Upper lobe of right lung (tissue), 1 donor: Measurements from ENCODE around the gene KIAA1217. TPM values are rescaled to one million over a fixed set of nuclear protein-coding genes. Genes with fewer than 3 reads are reported as not detected.

Experiments used
- ATAC-seq: fragments of 200-7000 bp; cut with Tn5 transposase; one replicate; pipeline ENCODE4 v1.9.1; 2020; ENCODE audit warnings: mild to moderate bottlenecking, moderate library complexity
- DNase-seq: peaks from one replicate; pipeline ENCODE4 v3.0.0-alpha.2; 2020
- H3K27ac ChIP-seq: fragments of 200-600 bp; one replicate; pipeline ENCODE4 v1.8.0; 2022
- H3K27me3 ChIP-seq: fragments of 200-600 bp; one replicate; pipeline ENCODE4 v1.8.0; 2022; ENCODE audit warnings: mild to moderate bottlenecking
- H3K36me3 ChIP-seq: fragments of 200-600 bp; one replicate; pipeline ENCODE4 v1.8.0; 2022
- H3K4me1 ChIP-seq: fragments of 200-600 bp; one replicate; pipeline ENCODE4 v1.8.0; 2022
- H3K4me3 ChIP-seq: fragments of 200-600 bp; one replicate; pipeline ENCODE4 v1.8.0; 2022; ENCODE audit warnings: mild to moderate bottlenecking
- H3K9me3 ChIP-seq: fragments of 200-600 bp; one replicate; pipeline ENCODE4 v1.8.0; 2022
- CTCF ChIP-seq: fragments of 200-600 bp; IDR thresholded peaks from one replicate; pipeline ENCODE4 v1.8.0; 2022; ENCODE audit warnings: antibody characterized with exemption
- intact Hi-C: fragments of 100-400 bp; cut with DNase I; formaldehyde crosslinking; loops from one replicate; pipeline ENCODE4 v1.11.0; 2022
- total RNA-seq: library from RNA; stranded (reverse); fragmentation: NEBNext Ultra II Directional; extraction: Animal tissue kit (Norgen Biotek cat#: 25700); gene quantifications from one replicate; pipeline ENCODE4 v1.2.1, GENCODE V29; 2021
- donor health status: DM: no; HTN: yes; CAD: no; lungs with severe emphysema.

KIAA1217 gene
- total RNA-seq, 1 donor from 2014 or later, result 23.5 TPM

- no peak for DNase-seq
- Histone ChIP-seq H3K27me3 (no peaks in the 10 kb centered on the region), H3K4me3 (no peak overlapping the region), H3K4me1 (no peaks in the 10 kb centered on the region), H3K36me3 (no peaks in the 10 kb centered on the region), H3K27ac (no peak overlapping the region), H3K9me3 (no peaks in the 10 kb centered on the region)
- intact Hi-C loops, result no loop called here
- no peak for TF ChIP-seq CTCF
- no peak for ATAC-seq
These were observed 198.0 kb downstream of the KIAA1217 start for GRCh38 chr10:24406809-24407483.

GRCh38 chr10:24407928-24408327 is 199.0 kb downstream of the KIAA1217 start:
- TF ChIP-seq CTCF, result no peak
- intact Hi-C loops, result no loop called here
- Histone ChIP-seq H3K27me3 (no peaks in the 10 kb centered on the region), H3K9me3 (no peaks in the 10 kb centered on the region), H3K36me3 (no peaks in the 10 kb centered on the region), H3K4me3 (no peak overlapping the region), H3K27ac (no peak overlapping the region), H3K4me1 (no peaks in the 10 kb centered on the region)
- ATAC-seq (no peak), DNase-seq (no peak)

DNA sequence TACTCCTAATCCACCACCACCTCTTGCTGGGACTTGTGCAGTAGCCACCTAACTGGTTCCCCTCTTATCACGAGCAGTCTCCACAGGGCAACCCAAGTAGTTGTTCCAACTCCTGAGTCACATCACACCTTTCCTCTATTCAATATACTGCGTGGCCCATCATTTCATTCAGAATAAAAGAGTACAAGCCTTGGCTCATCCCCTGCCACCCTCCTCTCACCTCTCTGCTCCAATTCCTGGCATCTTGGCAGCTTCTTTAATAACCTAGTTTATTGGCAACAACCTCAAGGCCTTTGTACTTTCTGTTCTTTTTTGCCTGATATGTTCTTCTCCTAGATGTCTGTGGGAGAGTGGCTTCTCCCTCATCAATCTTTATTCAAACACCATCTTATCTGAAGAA is 199.4 kb downstream of the KIAA1217 start:
- intact Hi-C loops, result no loop called here
- no peak overlapping the region for H3K4me3 ChIP-seq
- no peaks in the 10 kb centered on the region for H3K27me3 ChIP-seq
- no peaks in the 10 kb centered on the region for H3K36me3 ChIP-seq
- ATAC-seq (no peak), DNase-seq (no peak)
- no peak for TF ChIP-seq CTCF
- H3K9me3 ChIP-seq, result no peaks in the 10 kb centered on the region
- no peaks in the 10 kb centered on the region for H3K4me1 ChIP-seq
- no peak overlapping the region for H3K27ac ChIP-seq

DNA sequence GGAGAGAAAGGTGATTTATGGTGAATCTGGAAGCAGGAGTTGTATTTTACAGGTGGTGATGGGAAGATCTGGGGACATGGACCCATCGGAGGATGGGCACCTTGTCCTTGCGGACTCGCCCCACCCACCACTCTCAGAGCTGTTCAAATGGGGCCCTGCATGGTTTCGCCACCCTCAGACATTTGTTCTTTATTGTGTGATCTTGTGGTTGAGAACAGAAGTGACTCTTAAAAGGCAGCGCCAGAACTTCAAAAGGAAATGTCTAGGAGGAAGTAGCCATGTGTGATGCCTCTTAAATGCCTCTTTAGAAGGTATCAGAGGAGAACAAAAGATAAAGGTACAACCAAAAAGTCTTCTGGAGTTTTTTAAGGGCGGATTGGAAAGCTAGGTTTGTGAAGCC is 205.7 kb downstream of the KIAA1217 start:
- Histone ChIP-seq H3K27ac (peak overlapping the region; percentile 26), H3K4me3 (no peak overlapping the region), H3K9me3 (no peaks in the 10 kb centered on the region), H3K4me1 (peaks cover 11% of the 10 kb centered on the region), H3K27me3 (no peaks in the 10 kb centered on the region), H3K36me3 (no peaks in the 10 kb centered on the region)
- DNase-seq (no peak), ATAC-seq (peak; percentile 61)
- TF ChIP-seq CTCF, result no peak
- intact Hi-C loops, result no loop called here

DNA sequence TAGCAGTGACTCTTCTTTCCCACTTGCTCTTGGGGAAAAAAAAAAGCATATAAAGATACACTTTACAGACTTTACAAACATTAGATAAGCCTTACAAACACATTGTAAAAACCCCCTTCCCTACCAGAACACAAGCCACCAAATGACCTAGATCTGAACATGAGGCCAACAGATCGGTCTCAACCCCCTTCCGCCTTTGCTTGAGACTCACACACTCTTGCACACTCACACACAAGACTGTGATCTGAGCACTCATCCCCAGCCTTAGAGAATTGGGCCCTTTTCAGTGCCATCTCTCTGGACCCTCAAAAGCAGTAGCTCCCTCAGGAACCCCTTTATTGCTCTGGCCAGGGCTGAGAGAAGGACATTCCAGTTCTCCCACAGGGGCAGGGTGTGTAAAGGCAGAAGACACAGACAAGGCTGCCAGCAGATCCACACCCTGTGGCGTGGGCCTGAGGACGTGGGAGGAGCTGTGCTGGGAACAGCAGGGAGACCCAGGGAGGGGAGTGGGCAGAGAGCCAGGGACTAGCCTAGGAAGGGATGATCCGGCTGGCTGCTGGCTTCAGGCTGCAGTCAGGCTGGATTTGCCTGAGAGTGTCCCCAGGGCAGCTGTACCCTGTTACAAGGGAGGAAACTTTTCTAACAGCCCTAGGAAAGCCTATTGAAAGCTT is 206.7 kb downstream of the KIAA1217 start:
- peak overlapping the region; percentile 26 for H3K27ac ChIP-seq
- no peak overlapping the region for H3K4me3 ChIP-seq
- H3K9me3 ChIP-seq, result no peaks in the 10 kb centered on the region
- intact Hi-C loops, result no loop called here
- H3K36me3 ChIP-seq, result no peaks in the 10 kb centered on the region
- no peaks in the 10 kb centered on the region for H3K27me3 ChIP-seq
- peak; percentile 83 for DNase-seq
- H3K4me1 ChIP-seq, result peaks cover 11% of the 10 kb centered on the region
- peak; percentile 85 for ATAC-seq
- no peak for TF ChIP-seq CTCF
